GM12873 (cell line): Measurements from ENCODE around the gene COX7C.

Experiments used
- CTCF ChIP-seq: IDR thresholded peaks from 2 replicates; pipeline ENCODE4 v1.5.1; 2012; ENCODE audit warnings: low read depth, mild to moderate bottlenecking, moderate library complexity, low read length, control low read depth; ENCODE audit not compliant: insufficient read depth; ENCODE audit errors: missing control alignments

Gene COX7C

GRCh38 chr5:86645885-86646284 lies 28.1 kb downstream of the COX7C start:
- no peak for TF ChIP-seq CTCF

- TF ChIP-seq CTCF, result no peak
Measured at GRCh38 chr5:86646671-86647070, 28.9 kb downstream of the COX7C start.

GRCh38 chr5:86649832-86650505 lies 32.2 kb downstream of the COX7C start:
- TF ChIP-seq CTCF, result no peak

- TF ChIP-seq CTCF, result no peak
Measured at GRCh38 chr5:86664173-86664572, 46.4 kb downstream of the COX7C start.

- TF ChIP-seq CTCF, result no peak
Measured at GRCh38 chr5:86665984-86666760, 48.4 kb downstream of the COX7C start.

- no peak for TF ChIP-seq CTCF
Measured at GRCh38 chr5:86666981-86667380, 49.2 kb downstream of the COX7C start.
